MM.1S (cell line): ENCODE results near the gene ERCC1.

Experiments
- CTCF ChIP-seq: fragments of 300-600 bp; sonication (generic); IDR thresholded peaks from 2 replicates; pipeline ENCODE4 v1.5.1; 2016; ENCODE audit warnings: antibody characterized with exemption, low read length, mixed read lengths
- EZH2 ChIP-seq: fragments of 300-600 bp; sonication (generic); optimal IDR thresholded peaks from 2 replicates; pipeline ENCODE3; 2017; ENCODE audit warnings: low read depth, mild to moderate bottlenecking, antibody characterized with exemption, low read length, mixed read lengths

DNA sequence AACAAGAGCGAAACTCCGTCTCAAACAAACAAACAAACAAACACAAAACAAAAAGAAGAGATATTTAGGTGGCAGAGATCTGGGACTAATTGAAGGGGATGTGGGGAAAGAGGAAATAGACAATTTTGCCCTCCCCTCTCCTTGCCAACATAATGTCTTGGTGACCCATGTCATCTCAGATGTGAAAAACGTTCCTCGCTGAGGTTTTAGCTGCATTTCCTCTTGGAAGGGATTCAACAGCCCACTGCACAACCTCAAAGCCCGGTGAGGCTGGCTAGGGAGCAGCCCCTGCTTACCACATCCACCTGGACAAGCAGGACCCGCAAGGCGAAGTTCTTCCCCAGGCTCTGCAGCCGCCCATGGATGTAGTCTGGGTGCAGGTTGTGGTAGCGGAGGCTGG, 4.9 kb downstream of the ERCC1 start:
- TF ChIP-seq CTCF (no peak), EZH2 (no peak)
